A549 (cell line): ENCODE results near the gene NCOA4.

ENCODE experiments used
- BHLHE40 ChIP-seq: IDR thresholded peaks from 2 replicates; pipeline ENCODE4 v1.6.1; 2012; ENCODE audit warnings: low read depth, low read length, inconsistent platforms
- CEBPB ChIP-seq, 2 experiments: fragments of >200 bp in 1 of 2; sonication (Bioruptor Twin) in 1 of 2; formaldehyde crosslinking in 1 of 2; IDR thresholded peaks; 2 replicates each; pipeline ENCODE4 v1.6.1; 2012 to 2016
- CTCF ChIP-seq: fragments of >200 bp; sonication (Bioruptor Twin); formaldehyde crosslinking; IDR thresholded peaks from 3 replicates; pipeline ENCODE4 v1.5.1; 2016
- EHMT2 ChIP-seq: fragments of 200-600 bp; sonication (generic); IDR thresholded peaks from 2 replicates; pipeline ENCODE4 v1.6.1; 2016; ENCODE audit warnings: antibody characterized with exemption, low read depth, mild to moderate bottlenecking, moderate library complexity
- KDM5A ChIP-seq: fragments of 200-600 bp; sonication (generic); IDR thresholded peaks from 2 replicates; pipeline ENCODE4 v1.6.1; 2016; ENCODE audit warnings: antibody characterized with exemption, mild to moderate bottlenecking
- NFE2L2 ChIP-seq: fragments of 150-350 bp; conservative IDR thresholded peaks from 2 replicates; pipeline ENCODE4 v1.6.1; 2014; ENCODE audit warnings: low read length
- PHF8 ChIP-seq: fragments of 200-600 bp; sonication (generic); IDR thresholded peaks from 2 replicates; pipeline ENCODE4 v1.6.1; 2016; ENCODE audit warnings: low read depth, mild to moderate bottlenecking, antibody characterized with exemption, moderate library complexity, borderline replicate concordance
- POLR2A ChIP-seq: IDR thresholded peaks from 2 replicates; pipeline ENCODE4 v1.6.1; 2012; ENCODE audit warnings: mild to moderate bottlenecking, low read length
- USF2 ChIP-seq: fragments of 450-650 bp; IDR thresholded peaks from 2 replicates; pipeline ENCODE4 v1.6.1; 2014; ENCODE audit warnings: antibody characterized with exemption
- TF ChIP-seq, protein P1 (sequence below): fragments of 250-450 bp; sonication (Bioruptor Pico); IDR thresholded peaks from 2 replicates; pipeline ENCODE4 v1.5.0; 2021; ENCODE audit warnings: mild to moderate bottlenecking, moderate library complexity, borderline replicate concordance

DNA sequence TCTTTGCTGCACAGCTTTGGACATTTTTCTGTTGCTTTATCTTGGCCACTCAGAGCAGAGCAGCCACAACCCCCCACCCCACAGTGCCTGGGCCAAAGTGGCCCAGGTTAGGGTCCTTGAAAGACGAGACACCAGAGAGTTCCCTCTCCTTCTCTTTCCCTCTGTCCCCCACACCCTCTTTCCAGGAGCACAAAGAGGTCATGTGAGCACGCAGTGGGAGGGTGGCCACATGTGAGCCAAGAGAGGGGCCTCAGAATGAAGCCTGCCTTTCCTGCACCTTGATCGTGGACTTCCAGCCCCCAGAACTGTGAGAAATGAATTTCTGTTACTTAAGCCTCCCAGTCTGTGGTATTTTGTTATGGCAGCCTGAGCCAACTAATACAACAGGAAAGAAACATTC, 30.3 kb upstream of the NCOA4 start:
- TF ChIP-seq KDM5A = no peak
- TF ChIP-seq CTCF = no peak
- no peak for TF ChIP-seq CEBPB (IDR thresholded peaks at IDR 0.05)
- no peak for TF ChIP-seq BHLHE40
- TF ChIP-seq, protein P1, sequence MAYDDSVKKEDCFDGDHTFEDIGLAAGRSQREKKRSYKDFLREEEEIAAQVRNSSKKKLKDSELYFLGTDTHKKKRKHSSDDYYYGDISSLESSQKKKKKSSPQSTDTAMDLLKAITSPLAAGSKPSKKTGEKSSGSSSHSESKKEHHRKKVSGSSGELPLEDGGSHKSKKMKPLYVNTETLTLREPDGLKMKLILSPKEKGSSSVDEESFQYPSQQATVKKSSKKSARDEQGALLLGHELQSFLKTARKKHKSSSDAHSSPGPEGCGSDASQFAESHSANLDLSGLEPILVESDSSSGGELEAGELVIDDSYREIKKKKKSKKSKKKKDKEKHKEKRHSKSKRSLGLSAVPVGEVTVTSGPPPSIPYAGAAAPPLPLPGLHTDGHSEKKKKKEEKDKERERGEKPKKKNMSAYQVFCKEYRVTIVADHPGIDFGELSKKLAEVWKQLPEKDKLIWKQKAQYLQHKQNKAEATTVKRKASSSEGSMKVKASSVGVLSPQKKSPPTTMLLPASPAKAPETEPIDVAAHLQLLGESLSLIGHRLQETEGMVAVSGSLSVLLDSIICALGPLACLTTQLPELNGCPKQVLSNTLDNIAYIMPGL (CRISPR knock-in tag) = no peak
- no peak for TF ChIP-seq PHF8
- no peak for TF ChIP-seq USF2
- no peak for TF ChIP-seq NFE2L2
- no peak for TF ChIP-seq POLR2A
- no peak for TF ChIP-seq EHMT2
